Testis (tissue), 2 donors: ENCODE results near the gene WNK2.

Experiments
- CTCF ChIP-seq, 3 experiments: fragments of 450-650 bp in 2 of 3; fragments of 200-600 bp in 1 of 3; sonication (generic) in 1 of 3; IDR thresholded peaks; one replicate each; pipeline ENCODE4 v1.5.1; 2016 to 2019; ENCODE audit warnings: antibody characterized with exemption in 3 of 3, mild to moderate bottlenecking in 2 of 3, moderate library complexity in 1 of 3
- POLR2A ChIP-seq: fragments of 450-650 bp; IDR thresholded peaks from one replicate; pipeline ENCODE4 v1.6.1; 2017; ENCODE audit warnings: antibody characterized with exemption, mild to moderate bottlenecking, moderate library complexity

- TF ChIP-seq POLR2A (no peak), CTCF (IDR thresholded peaks at IDR 0.05) (no peak)
Observed at GRCh38 chr9:93188426-93189368, 4.8 kb downstream of the WNK2 start.
